ENCODE measurements around the gene LIMS2.

GRCh38 chr2:127608061-127609030 lies 67.0 kb downstream of the LIMS2 start:
- no peak for TF ChIP-seq POLR2A (IDR thresholded peaks at IDR 0.05; ENCODE audit: low read depth)
- TF ChIP-seq POLR2AphosphoS5 (IDR thresholded peaks at IDR 0.05): no peak
- TF ChIP-seq CTCF (IDR thresholded peaks at IDR 0.05): no peak
